DOHH2 (cell line): Measurements from ENCODE around the gene WRAP73.

ENCODE experiments used
- CTCF ChIP-seq: fragments of 200-600 bp; sonication (generic); IDR thresholded peaks from one replicate; pipeline ENCODE4 v1.5.1; 2014; ENCODE audit warnings: antibody characterized with exemption, mild to moderate bottlenecking, low read depth, low read length; ENCODE audit not compliant: poor library complexity, severe bottlenecking
- EZH2phosphoT487 ChIP-seq: fragments of 200-600 bp; sonication (generic); IDR thresholded peaks from 2 replicates; pipeline ENCODE4 v1.6.1; 2017; ENCODE audit warnings: borderline replicate concordance, mild to moderate bottlenecking, antibody characterized with exemption, low read length, moderate library complexity, mixed read lengths

GRCh38 chr1:3657096-3657475 is 7.2 kb upstream of the WRAP73 start:
- no peak for TF ChIP-seq CTCF
- no peak for TF ChIP-seq EZH2phosphoT487
